ENCODE data around the gene GPR52.
"Not testable (repeated sequence)": the region's sequence is repeated elsewhere in the genome, so short reads cannot be mapped to it uniquely, and the experiment has no call there.

The GPR52 gene

DNA sequence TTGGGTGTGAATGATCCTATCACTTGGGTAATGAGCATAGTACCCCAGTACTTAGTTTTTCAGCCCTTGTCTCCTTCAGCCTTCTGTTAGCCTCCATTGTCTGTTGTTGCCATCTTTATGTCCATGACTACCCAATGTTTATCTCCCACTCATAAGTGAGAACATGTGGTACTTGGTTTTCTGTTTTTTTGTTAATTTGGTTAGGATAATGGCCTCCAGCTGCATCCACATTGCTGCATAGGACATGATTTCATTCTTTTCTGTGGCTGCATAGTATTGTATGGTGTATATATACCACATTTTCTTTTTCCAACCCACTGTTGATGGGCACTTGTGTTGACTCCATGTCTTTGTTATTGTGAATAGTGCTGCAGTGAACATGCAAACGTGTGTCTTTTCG, 39.6 kb upstream of the GPR52 start:
- Histone ChIP-seq H3K36me3 (ENCODE audit: insufficient read depth, insufficient read length, low read length) (no peaks in the 10 kb centered on the region), H3K27me3 (ENCODE audit: insufficient read depth, insufficient read length) (no peaks in the 10 kb centered on the region), H3K4me1 (ENCODE audit: insufficient read depth, insufficient read length) (no peaks in the 10 kb centered on the region), H3K9me3 (ENCODE audit: insufficient read depth, low read length) (no peaks in the 10 kb centered on the region), H3K4me3 (ENCODE audit: insufficient read length, low read depth) (no peak overlapping the region), H3K9ac (ENCODE audit: insufficient read length, low read depth) (no peak overlapping the region)
- no peak for TF ChIP-seq YY1 (IDR thresholded peaks at IDR 0.05; ENCODE audit: insufficient read depth, insufficient read length)
- TF ChIP-seq ZNF274 (IDR thresholded peaks at IDR 0.05; ENCODE audit: low read depth, low read length), result no peak
- no peak for TF ChIP-seq SUZ12 (IDR thresholded peaks at IDR 0.05; ENCODE audit: extremely low read depth, insufficient read depth, insufficient read length)
- DNase-seq (ENCODE audit: low read depth, low spot score), result no peak

DNA sequence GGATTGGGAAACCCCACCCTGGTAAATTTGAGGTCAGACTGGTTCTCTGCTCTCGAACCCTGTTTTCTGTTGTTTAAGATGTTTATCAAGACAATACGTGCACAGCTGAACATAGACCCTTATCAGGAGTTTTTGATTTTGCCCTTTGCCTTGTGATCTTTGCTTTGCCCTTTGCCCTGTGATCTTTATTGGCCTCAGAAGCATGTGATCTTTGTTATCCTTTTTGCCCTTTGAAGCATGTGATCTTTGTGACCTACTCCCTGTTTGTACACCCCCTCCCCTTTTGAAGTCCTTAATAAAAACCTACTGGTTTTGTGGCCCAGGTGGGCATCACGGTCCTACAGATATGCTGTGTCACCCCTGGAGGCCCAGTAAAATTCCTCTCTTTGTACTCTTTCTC, 38.0 kb upstream of the GPR52 start:
- not testable (repeated sequence) for H3K4me3 ChIP-seq (ENCODE audit: insufficient read length, low read depth); H3K4me1 ChIP-seq (ENCODE audit: insufficient read depth, insufficient read length); DNase-seq (ENCODE audit: low read depth, low spot score); H3K9ac ChIP-seq (ENCODE audit: insufficient read length, low read depth); H3K36me3 ChIP-seq (ENCODE audit: insufficient read depth, insufficient read length, low read length); H3K9me3 ChIP-seq (ENCODE audit: insufficient read depth, low read length); H3K27me3 ChIP-seq (ENCODE audit: insufficient read depth, insufficient read length)

GRCh38 chr1:174413632-174414031, 34.1 kb upstream of the GPR52 start:
- no peak for TF ChIP-seq ZNF274 (IDR thresholded peaks at IDR 0.05; ENCODE audit: low read depth, low read length)
- TF ChIP-seq YY1 (IDR thresholded peaks at IDR 0.05; ENCODE audit: insufficient read depth, insufficient read length), result no peak
- TF ChIP-seq SUZ12 (IDR thresholded peaks at IDR 0.05; ENCODE audit: extremely low read depth, insufficient read depth, insufficient read length), result no peak
- peak; percentile 27 for DNase-seq (ENCODE audit: low read depth, low spot score)
- no peaks in the 10 kb centered on the region for H3K36me3 ChIP-seq (ENCODE audit: insufficient read depth, insufficient read length, low read length)
- H3K9ac ChIP-seq (ENCODE audit: insufficient read length, low read depth), result no peak overlapping the region
- H3K9me3 ChIP-seq (ENCODE audit: insufficient read depth, low read length), result no peaks in the 10 kb centered on the region
- no peaks in the 10 kb centered on the region for H3K27me3 ChIP-seq (ENCODE audit: insufficient read depth, insufficient read length)
- no peak overlapping the region for H3K4me3 ChIP-seq (ENCODE audit: insufficient read length, low read depth)
- no peaks in the 10 kb centered on the region for H3K4me1 ChIP-seq (ENCODE audit: insufficient read depth, insufficient read length)

DNA sequence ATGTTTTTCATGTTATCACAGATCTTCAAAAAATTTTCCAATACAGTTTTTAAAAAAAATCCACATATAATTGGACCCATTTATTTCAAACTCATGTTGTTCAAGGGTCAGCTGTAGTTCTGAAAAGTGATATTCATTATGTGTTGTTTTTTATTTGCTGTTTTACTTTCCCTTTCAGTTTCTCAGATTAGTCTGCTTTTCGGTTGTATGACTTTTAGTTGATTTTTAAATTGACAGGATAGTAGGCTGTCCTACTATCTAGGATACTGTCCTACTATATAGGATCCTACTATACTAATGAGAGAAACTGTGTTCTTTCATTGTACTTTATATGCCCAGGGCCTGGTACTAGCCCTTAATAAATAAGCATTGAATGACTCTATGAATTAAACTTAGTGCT, 33.6 kb upstream of the GPR52 start:
- no peak overlapping the region for H3K9ac ChIP-seq (ENCODE audit: insufficient read length, low read depth)
- no peaks in the 10 kb centered on the region for H3K9me3 ChIP-seq (ENCODE audit: insufficient read depth, low read length)
- H3K4me1 ChIP-seq (ENCODE audit: insufficient read depth, insufficient read length), result no peaks in the 10 kb centered on the region
- DNase-seq (ENCODE audit: low read depth, low spot score), result no peak
- no peak overlapping the region for H3K4me3 ChIP-seq (ENCODE audit: insufficient read length, low read depth)
- TF ChIP-seq SUZ12 (IDR thresholded peaks at IDR 0.05; ENCODE audit: extremely low read depth, insufficient read depth, insufficient read length) (no peak), YY1 (IDR thresholded peaks at IDR 0.05; ENCODE audit: insufficient read depth, insufficient read length) (no peak), ZNF274 (IDR thresholded peaks at IDR 0.05; ENCODE audit: low read depth, low read length) (no peak)
- no peaks in the 10 kb centered on the region for H3K36me3 ChIP-seq (ENCODE audit: insufficient read depth, insufficient read length, low read length)
- H3K27me3 ChIP-seq (ENCODE audit: insufficient read depth, insufficient read length), result no peaks in the 10 kb centered on the region

DNA sequence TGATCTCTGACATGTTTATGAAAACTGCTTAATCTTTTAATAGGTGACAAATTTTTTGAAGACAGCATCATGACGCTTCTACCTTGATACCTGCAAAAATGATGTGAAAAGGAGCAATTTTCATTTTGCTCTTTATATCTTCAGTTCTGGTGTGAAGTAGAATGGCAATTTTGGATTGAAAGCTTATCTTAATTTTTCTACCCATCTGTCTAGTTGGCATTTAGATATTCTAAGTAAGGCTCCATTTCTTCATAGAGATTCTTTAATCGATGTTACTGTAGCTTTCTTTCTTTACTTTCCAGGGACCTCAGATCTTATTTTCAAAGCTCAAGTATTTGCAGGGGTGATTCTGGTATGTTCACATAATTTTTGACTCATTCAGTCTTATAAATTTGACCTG, 32.3 kb upstream of the GPR52 start:
- Histone ChIP-seq H3K36me3 (ENCODE audit: insufficient read depth, insufficient read length, low read length) (no peaks in the 10 kb centered on the region), H3K9ac (ENCODE audit: insufficient read length, low read depth) (no peak overlapping the region), H3K9me3 (ENCODE audit: insufficient read depth, low read length) (no peaks in the 10 kb centered on the region), H3K4me1 (ENCODE audit: insufficient read depth, insufficient read length) (no peaks in the 10 kb centered on the region), H3K27me3 (ENCODE audit: insufficient read depth, insufficient read length) (no peaks in the 10 kb centered on the region), H3K4me3 (ENCODE audit: insufficient read length, low read depth) (no peak overlapping the region)
- TF ChIP-seq ZNF274 (IDR thresholded peaks at IDR 0.05; ENCODE audit: low read depth, low read length) (no peak), SUZ12 (IDR thresholded peaks at IDR 0.05; ENCODE audit: extremely low read depth, insufficient read depth, insufficient read length) (no peak), YY1 (IDR thresholded peaks at IDR 0.05; ENCODE audit: insufficient read depth, insufficient read length) (no peak)
- no peak for DNase-seq (ENCODE audit: low read depth, low spot score)

DNA sequence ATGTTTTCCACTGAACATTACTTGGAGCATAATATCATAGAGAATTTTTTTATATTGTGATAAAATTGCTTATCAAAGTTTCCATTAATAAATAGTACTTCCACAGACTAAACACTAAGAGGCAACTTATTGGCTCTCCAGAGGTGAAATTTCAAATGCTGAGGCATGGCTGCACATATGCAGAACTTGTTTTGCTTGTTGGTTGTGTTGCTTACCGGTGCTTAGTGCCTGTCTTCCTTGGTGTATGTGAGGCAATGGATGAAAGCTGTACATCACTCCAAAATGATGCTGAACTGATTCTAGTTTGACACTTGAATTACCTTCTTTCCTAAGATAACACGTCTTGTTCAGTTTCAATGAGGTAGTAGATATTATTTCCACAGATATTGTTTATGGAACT, 29.8 kb upstream of the GPR52 start:
- H3K9me3 ChIP-seq (ENCODE audit: insufficient read depth, low read length), result no peaks in the 10 kb centered on the region
- no peak overlapping the region for H3K4me3 ChIP-seq (ENCODE audit: insufficient read length, low read depth)
- no peak for DNase-seq (ENCODE audit: low read depth, low spot score)
- TF ChIP-seq SUZ12 (IDR thresholded peaks at IDR 0.05; ENCODE audit: extremely low read depth, insufficient read depth, insufficient read length) (no peak), YY1 (IDR thresholded peaks at IDR 0.05; ENCODE audit: insufficient read depth, insufficient read length) (no peak), ZNF274 (IDR thresholded peaks at IDR 0.05; ENCODE audit: low read depth, low read length) (no peak)
- H3K36me3 ChIP-seq (ENCODE audit: insufficient read depth, insufficient read length, low read length), result no peaks in the 10 kb centered on the region
- no peaks in the 10 kb centered on the region for H3K27me3 ChIP-seq (ENCODE audit: insufficient read depth, insufficient read length)
- no peak overlapping the region for H3K9ac ChIP-seq (ENCODE audit: insufficient read length, low read depth)
- no peaks in the 10 kb centered on the region for H3K4me1 ChIP-seq (ENCODE audit: insufficient read depth, insufficient read length)

- no peak for DNase-seq (ENCODE audit: low read depth, low spot score)
- H3K4me3 ChIP-seq (ENCODE audit: insufficient read length, low read depth), result no peak overlapping the region
- H3K4me1 ChIP-seq (ENCODE audit: insufficient read depth, insufficient read length), result no peaks in the 10 kb centered on the region
- no peaks in the 10 kb centered on the region for H3K9me3 ChIP-seq (ENCODE audit: insufficient read depth, low read length)
- no peaks in the 10 kb centered on the region for H3K27me3 ChIP-seq (ENCODE audit: insufficient read depth, insufficient read length)
- no peaks in the 10 kb centered on the region for H3K36me3 ChIP-seq (ENCODE audit: insufficient read depth, insufficient read length, low read length)
- TF ChIP-seq SUZ12 (IDR thresholded peaks at IDR 0.05; ENCODE audit: extremely low read depth, insufficient read depth, insufficient read length) (no peak), YY1 (IDR thresholded peaks at IDR 0.05; ENCODE audit: insufficient read depth, insufficient read length) (no peak), ZNF274 (IDR thresholded peaks at IDR 0.05; ENCODE audit: low read depth, low read length) (no peak)
- no peak overlapping the region for H3K9ac ChIP-seq (ENCODE audit: insufficient read length, low read depth)
Observed at GRCh38 chr1:174425121-174425520, 22.6 kb upstream of the GPR52 start.

- no peak for DNase-seq (ENCODE audit: low read depth, low spot score)
Observed at GRCh38 chr1:174426153-174426552, 21.6 kb upstream of the GPR52 start.

More at GRCh38 chr1:174426153-174426552, 21.6 kb upstream of the GPR52 start:
- no peaks in the 10 kb centered on the region for H3K27me3 ChIP-seq (ENCODE audit: insufficient read depth, insufficient read length)
- no peak overlapping the region for H3K4me3 ChIP-seq (ENCODE audit: insufficient read length, low read depth)
- no peaks in the 10 kb centered on the region for H3K4me1 ChIP-seq (ENCODE audit: insufficient read depth, insufficient read length)
- no peaks in the 10 kb centered on the region for H3K9me3 ChIP-seq (ENCODE audit: insufficient read depth, low read length)
- H3K36me3 ChIP-seq (ENCODE audit: insufficient read depth, insufficient read length, low read length), result no peaks in the 10 kb centered on the region
- TF ChIP-seq SUZ12 (IDR thresholded peaks at IDR 0.05; ENCODE audit: extremely low read depth, insufficient read depth, insufficient read length) (no peak), ZNF274 (IDR thresholded peaks at IDR 0.05; ENCODE audit: low read depth, low read length) (no peak), YY1 (IDR thresholded peaks at IDR 0.05; ENCODE audit: insufficient read depth, insufficient read length) (no peak)
- no peak overlapping the region for H3K9ac ChIP-seq (ENCODE audit: insufficient read length, low read depth)

All from NT2/D1 (cell line).